Liver (tissue), 3 donors: ENCODE data around the gene LGALS9C.
"Not testable (repeated sequence)": the region's sequence is repeated elsewhere in the genome, so short reads cannot be mapped to it uniquely, and the experiment has no call there.

Experiments
- EGR1 ChIP-seq, 2 donors: IDR thresholded peaks; 2 replicates each; pipeline ENCODE4 v1.6.1; 2016 to 2018; ENCODE audit warnings: antibody characterized with exemption in 2 of 2, low read depth in 2 of 2
- GABPA ChIP-seq, 2 donors: IDR thresholded peaks in 1 of 2; conservative IDR thresholded peaks in 1 of 2; 2 replicates each; pipeline ENCODE4 v1.6.1; 2016; ENCODE audit warnings: antibody characterized with exemption in 2 of 2, mild to moderate bottlenecking in 1 of 2, moderate library complexity in 1 of 2
- HNF4A ChIP-seq, 2 donors: conservative IDR thresholded peaks; 2 replicates each; pipeline ENCODE4 v1.6.1; 2016; ENCODE audit warnings: antibody characterized with exemption in 2 of 2, mild to moderate bottlenecking in 2 of 2
- HNF4G ChIP-seq: IDR thresholded peaks from 2 replicates; pipeline ENCODE4 v1.6.1; 2016; ENCODE audit warnings: antibody characterized with exemption
- JUND ChIP-seq, 2 donors: IDR thresholded peaks; 2 replicates each; pipeline ENCODE4 v1.6.1; 2016; ENCODE audit warnings: antibody characterized with exemption in 2 of 2
- MAX ChIP-seq: IDR thresholded peaks from 2 replicates; pipeline ENCODE4 v1.6.1; 2016; ENCODE audit warnings: antibody characterized with exemption
- RAD21 ChIP-seq, 2 donors: IDR thresholded peaks; 2 replicates each; pipeline ENCODE4 v1.6.1; 2016; ENCODE audit warnings: antibody characterized with exemption in 2 of 2, mild to moderate bottlenecking in 2 of 2
- REST ChIP-seq: IDR thresholded peaks from 2 replicates; pipeline ENCODE4 v1.6.1; 2016; ENCODE audit warnings: antibody characterized with exemption, mild to moderate bottlenecking
- SP1 ChIP-seq: IDR thresholded peaks from 2 replicates; pipeline ENCODE4 v1.6.1; 2018; ENCODE audit warnings: antibody characterized with exemption, mild to moderate bottlenecking
- YY1 ChIP-seq: IDR thresholded peaks from 2 replicates; pipeline ENCODE4 v1.6.1; 2016; ENCODE audit warnings: antibody characterized with exemption, mild to moderate bottlenecking
- ZBTB33 ChIP-seq: IDR thresholded peaks from 2 replicates; pipeline ENCODE4 v1.6.1; 2016; ENCODE audit warnings: antibody characterized with exemption
- TF ChIP-seq, protein P1 (sequence below): fragments of 150-350 bp; IDR thresholded peaks from 2 replicates; pipeline ENCODE4 v1.5.1; 2017; ENCODE audit warnings: improper control_type of control experiment, low read depth, low read length; ENCODE audit not compliant: missing input control
- TF ChIP-seq, protein P2 (sequence below): IDR thresholded peaks from 2 replicates; pipeline ENCODE4 v1.6.1; 2016; ENCODE audit warnings: antibody characterized with exemption
- donor health status: healthy.
- donor health status: healthy.

DNA sequence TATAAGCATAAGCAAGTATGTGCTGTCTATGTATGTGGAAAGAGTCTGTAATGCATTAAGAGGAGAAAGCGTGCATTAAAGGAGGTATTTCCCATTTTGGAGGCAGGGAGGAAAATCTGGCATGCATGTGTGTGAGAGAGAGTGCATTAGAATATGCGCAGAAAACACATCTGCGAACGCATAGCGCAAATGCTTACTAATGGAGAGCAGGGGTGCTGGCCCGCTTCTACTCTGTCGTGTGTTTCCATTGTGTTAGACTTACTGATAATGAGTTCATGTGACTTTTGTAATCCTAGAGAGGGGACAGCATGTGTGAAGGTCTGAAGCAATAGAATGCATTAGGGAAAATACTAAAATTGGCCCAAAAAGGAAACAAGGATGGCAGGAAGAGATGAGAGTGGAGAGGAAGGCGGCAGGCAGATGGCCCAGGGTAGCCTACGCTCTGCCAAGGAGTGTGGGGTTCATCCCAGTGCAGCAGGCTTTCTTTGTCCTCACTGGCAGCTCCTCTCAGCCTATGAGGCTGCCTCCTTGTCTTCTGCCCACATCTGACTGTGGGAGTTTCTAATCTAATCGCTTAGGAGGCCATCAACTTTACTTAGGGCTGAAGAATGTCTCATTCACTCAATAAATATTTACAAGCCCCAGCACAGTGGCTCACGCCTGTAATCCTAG is 12.6 kb upstream of the LGALS9C start:
- not testable (repeated sequence) for TF ChIP-seq RAD21 (IDR thresholded peaks at IDR 0.05); HNF4A (conservative IDR thresholded peaks at IDR 0.05); HNF4G; YY1; EGR1 (IDR thresholded peaks at IDR 0.05; ENCODE audit: low read depth in 2 of 2); MAX; JUND (IDR thresholded peaks at IDR 0.05); REST; GABPA (IDR thresholded peaks at IDR 0.05 in 1 of 2, conservative IDR thresholded peaks at IDR 0.05 in 1 of 2); SP1; ZBTB33
- TF ChIP-seq, protein P1, sequence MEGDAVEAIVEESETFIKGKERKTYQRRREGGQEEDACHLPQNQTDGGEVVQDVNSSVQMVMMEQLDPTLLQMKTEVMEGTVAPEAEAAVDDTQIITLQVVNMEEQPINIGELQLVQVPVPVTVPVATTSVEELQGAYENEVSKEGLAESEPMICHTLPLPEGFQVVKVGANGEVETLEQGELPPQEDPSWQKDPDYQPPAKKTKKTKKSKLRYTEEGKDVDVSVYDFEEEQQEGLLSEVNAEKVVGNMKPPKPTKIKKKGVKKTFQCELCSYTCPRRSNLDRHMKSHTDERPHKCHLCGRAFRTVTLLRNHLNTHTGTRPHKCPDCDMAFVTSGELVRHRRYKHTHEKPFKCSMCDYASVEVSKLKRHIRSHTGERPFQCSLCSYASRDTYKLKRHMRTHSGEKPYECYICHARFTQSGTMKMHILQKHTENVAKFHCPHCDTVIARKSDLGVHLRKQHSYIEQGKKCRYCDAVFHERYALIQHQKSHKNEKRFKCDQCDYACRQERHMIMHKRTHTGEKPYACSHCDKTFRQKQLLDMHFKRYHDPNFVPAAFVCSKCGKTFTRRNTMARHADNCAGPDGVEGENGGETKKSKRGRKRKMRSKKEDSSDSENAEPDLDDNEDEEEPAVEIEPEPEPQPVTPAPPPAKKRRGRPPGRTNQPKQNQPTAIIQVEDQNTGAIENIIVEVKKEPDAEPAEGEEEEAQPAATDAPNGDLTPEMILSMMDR: not testable (repeated sequence)
- TF ChIP-seq, protein P2, sequence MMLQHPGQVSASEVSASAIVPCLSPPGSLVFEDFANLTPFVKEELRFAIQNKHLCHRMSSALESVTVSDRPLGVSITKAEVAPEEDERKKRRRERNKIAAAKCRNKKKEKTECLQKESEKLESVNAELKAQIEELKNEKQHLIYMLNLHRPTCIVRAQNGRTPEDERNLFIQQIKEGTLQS: not testable (repeated sequence)
